Endodermal cell (in vitro differentiated cells): ENCODE data around the gene IL15RA. TPM values are rescaled to one million over a fixed set of nuclear protein-coding genes. Genes with fewer than 3 reads are reported as not detected.

Experiments
- DNase-seq: peaks from one replicate; pipeline ENCODE4 v3.0.0-alpha.2; 2017
- H3K27ac ChIP-seq: 2 replicates; pipeline ENCODE4 v1.5.1; 2013; ENCODE audit warnings: mild to moderate bottlenecking, low read depth, low read length, moderate library complexity
- H3K27me3 ChIP-seq: 2 replicates; pipeline ENCODE4 v1.6.1; 2013; ENCODE audit warnings: mild to moderate bottlenecking, low read length, moderate library complexity; ENCODE audit not compliant: insufficient read depth, control insufficient read depth, poor library complexity, severe bottlenecking
- H3K36me3 ChIP-seq: 2 replicates; pipeline ENCODE4 v1.7.0; 2013; ENCODE audit warnings: mild to moderate bottlenecking, low read length, moderate library complexity; ENCODE audit not compliant: control insufficient read depth, insufficient read depth
- H3K4me1 ChIP-seq: one replicate; pipeline ENCODE4 v1.7.0; 2013; ENCODE audit warnings: low read length; ENCODE audit not compliant: control insufficient read depth, insufficient read depth
- H3K4me3 ChIP-seq: 2 replicates; pipeline ENCODE4 v1.5.1; 2013; ENCODE audit warnings: mild to moderate bottlenecking, low read length, moderate library complexity
- H3K9ac ChIP-seq: 2 replicates; pipeline ENCODE4 v1.6.1; 2013; ENCODE audit warnings: mild to moderate bottlenecking, low read length, moderate library complexity; ENCODE audit not compliant: poor library complexity, severe bottlenecking; ENCODE audit errors: extremely low read depth
- H3K9me3 ChIP-seq: 2 replicates; pipeline ENCODE4 v1.6.1; 2013; ENCODE audit warnings: mild to moderate bottlenecking, low read length, moderate library complexity; ENCODE audit not compliant: control insufficient read depth
- H3K27ac Mint-ChIP-seq: 2 replicates; pipeline ENCODE4 v1.8.0; 2020; ENCODE audit warnings: mixed read lengths
- H3K27me3 Mint-ChIP-seq: 2 replicates; pipeline ENCODE4 v1.8.0; 2021; ENCODE audit warnings: mild to moderate bottlenecking, mixed read lengths; ENCODE audit not compliant: insufficient read depth
- H3K36me3 Mint-ChIP-seq: 2 replicates; pipeline ENCODE4 v1.8.0; 2020; ENCODE audit warnings: low read depth, mixed read lengths
- H3K4me1 Mint-ChIP-seq: 2 replicates; pipeline ENCODE4 v1.8.0; 2020; ENCODE audit warnings: mixed read lengths
- H3K4me3 Mint-ChIP-seq: 2 replicates; pipeline ENCODE4 v1.8.0; 2020; ENCODE audit warnings: mild to moderate bottlenecking, moderate library complexity, mixed read lengths
- H3K9me3 Mint-ChIP-seq: 2 replicates; pipeline ENCODE4 v1.8.0; 2020; ENCODE audit warnings: mild to moderate bottlenecking, mixed read lengths
- WGBS, 2 experiments: methylation state at CpG; one replicate each; pipeline versions ENCODE4 v1.1.5 to v1.1.7; 2013; ENCODE audit warnings: missing lambda C conversion rate in 2 of 2, mixed read lengths in 1 of 2; ENCODE audit not compliant: insufficient coverage in 1 of 2, insufficient read length in 1 of 2; 5-methylcytosine and 5-hydroxymethylcytosine counted together
- total RNA-seq, 2 donors: library from RNA; stranded (reverse); fragmentation: NEBNext Ultra II Directional in 1 of 2; extraction: Animal tissue kit (Norgen Biotek cat#: 25700) in 1 of 2; gene quantifications; 2 replicates in 1 of 2; 3 replicates in 1 of 2; pipeline ENCODE4 v1.2.1, GENCODE V29; 2021
- TF ChIP-seq, protein P1 (sequence below): fragments of 200-600 bp; sonication (generic); conservative IDR thresholded peaks from 2 replicates; pipeline ENCODE4 v1.5.0; 2021; ENCODE audit warnings: antibody characterized with exemption, mild to moderate bottlenecking

Gene IL15RA
- total RNA-seq, 2 donors from 2014 or later: 0.35 to 0.37 TPM

DNA sequence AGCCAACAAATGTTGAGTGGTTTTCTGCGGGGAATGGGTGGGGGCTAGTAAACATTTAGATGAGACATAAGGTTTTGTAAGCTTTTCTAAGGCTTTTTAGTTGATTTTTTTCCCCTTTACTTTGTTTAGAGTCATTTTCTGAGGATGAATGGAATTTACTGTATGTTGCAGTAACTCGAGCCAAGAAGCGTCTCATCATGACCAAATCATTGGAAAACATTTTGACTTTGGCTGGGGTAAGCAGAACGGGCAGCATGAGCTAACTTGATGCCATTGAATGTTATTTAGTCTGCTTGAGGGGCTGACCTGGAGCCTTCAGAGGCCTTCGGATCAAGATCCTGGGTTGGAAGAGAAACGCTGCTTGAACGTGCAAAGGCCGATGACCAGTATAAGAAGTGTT is 50.0 kb downstream of the IL15RA start:
- no peak for DNase-seq
- WGBS, 2 experiments: 94 to 95% methylated on average over 7 to 8 of the region's 8 CpGs
- H3K36me3 ChIP-seq: peaks cover 92% of the 10 kb centered on the region
- Mint-ChIP-seq H3K4me3 (no peak overlapping the region), H3K27ac (no peak overlapping the region), H3K27me3 (no peaks in the 10 kb centered on the region), H3K4me1 (no peaks in the 10 kb centered on the region), H3K36me3 (peaks cover 90% of the 10 kb centered on the region), H3K9me3 (no peaks in the 10 kb centered on the region)
- H3K27ac ChIP-seq: no peak overlapping the region
- H3K4me1 ChIP-seq: no peaks in the 10 kb centered on the region
- no peak overlapping the region for H3K4me3 ChIP-seq
- H3K9ac ChIP-seq: no peak overlapping the region
- TF ChIP-seq, protein P1, sequence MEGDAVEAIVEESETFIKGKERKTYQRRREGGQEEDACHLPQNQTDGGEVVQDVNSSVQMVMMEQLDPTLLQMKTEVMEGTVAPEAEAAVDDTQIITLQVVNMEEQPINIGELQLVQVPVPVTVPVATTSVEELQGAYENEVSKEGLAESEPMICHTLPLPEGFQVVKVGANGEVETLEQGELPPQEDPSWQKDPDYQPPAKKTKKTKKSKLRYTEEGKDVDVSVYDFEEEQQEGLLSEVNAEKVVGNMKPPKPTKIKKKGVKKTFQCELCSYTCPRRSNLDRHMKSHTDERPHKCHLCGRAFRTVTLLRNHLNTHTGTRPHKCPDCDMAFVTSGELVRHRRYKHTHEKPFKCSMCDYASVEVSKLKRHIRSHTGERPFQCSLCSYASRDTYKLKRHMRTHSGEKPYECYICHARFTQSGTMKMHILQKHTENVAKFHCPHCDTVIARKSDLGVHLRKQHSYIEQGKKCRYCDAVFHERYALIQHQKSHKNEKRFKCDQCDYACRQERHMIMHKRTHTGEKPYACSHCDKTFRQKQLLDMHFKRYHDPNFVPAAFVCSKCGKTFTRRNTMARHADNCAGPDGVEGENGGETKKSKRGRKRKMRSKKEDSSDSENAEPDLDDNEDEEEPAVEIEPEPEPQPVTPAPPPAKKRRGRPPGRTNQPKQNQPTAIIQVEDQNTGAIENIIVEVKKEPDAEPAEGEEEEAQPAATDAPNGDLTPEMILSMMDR: no peak
- no peaks in the 10 kb centered on the region for H3K27me3 ChIP-seq
- no peaks in the 10 kb centered on the region for H3K9me3 ChIP-seq

DNA sequence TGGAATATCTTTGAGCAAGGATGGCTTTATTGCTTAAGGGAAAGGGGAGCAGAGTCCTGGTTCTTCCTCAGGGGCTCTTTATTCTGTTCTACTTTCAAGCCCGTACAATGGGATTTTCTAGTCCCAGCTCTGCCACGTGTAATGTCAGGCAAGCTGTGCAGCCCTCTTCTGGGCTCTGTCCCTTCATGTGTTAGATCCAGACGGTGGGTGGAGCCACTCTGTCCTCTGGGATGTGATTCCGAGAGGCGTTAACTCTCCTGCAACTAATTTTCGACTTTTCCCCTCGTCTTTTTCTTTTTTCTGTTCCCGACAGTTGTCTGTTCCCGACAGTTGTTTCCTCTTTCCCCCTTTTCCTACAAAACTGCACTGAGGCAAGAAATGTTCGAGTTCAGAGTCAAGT is 52.5 kb downstream of the IL15RA start:
- peaks cover 92% of the 10 kb centered on the region for H3K36me3 Mint-ChIP-seq
- H3K4me3 ChIP-seq: no peak overlapping the region
- no peaks in the 10 kb centered on the region for H3K27me3 Mint-ChIP-seq
- H3K27me3 ChIP-seq: no peaks in the 10 kb centered on the region
- no peaks in the 10 kb centered on the region for H3K9me3 Mint-ChIP-seq
- no peak overlapping the region for H3K4me3 Mint-ChIP-seq
- TF ChIP-seq, protein P1: no peak
- H3K9me3 ChIP-seq: no peaks in the 10 kb centered on the region
- H3K27ac ChIP-seq: no peak overlapping the region
- no peak overlapping the region for H3K9ac ChIP-seq
- H3K4me1 Mint-ChIP-seq: no peaks in the 10 kb centered on the region
- H3K4me1 ChIP-seq: no peaks in the 10 kb centered on the region
- 87 to 89% methylated on average over 10 of the region's 10 CpGs for WGBS, 2 experiments
- H3K27ac Mint-ChIP-seq: no peak overlapping the region
- no peak for DNase-seq
- H3K36me3 ChIP-seq: peaks cover 91% of the 10 kb centered on the region

DNA sequence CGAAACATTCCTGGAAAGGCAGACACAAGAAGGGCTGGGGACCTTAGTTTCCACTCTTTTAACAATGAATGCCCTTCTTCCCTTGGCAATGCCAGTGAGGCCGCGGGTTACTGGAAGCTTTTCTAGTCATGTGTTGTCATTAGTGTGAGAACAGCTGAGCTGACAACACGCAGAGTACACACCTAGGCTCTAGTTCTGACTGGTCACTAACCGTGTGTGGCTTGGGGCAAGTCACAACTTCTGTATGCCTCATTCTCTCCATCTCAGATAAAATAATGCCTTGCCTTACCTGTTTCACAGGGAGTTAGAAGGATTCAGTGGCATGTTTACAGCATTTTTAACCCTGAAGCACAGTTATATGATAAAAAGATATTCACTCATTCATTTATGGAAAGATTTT is 55.6 kb downstream of the IL15RA start:
- no peaks in the 10 kb centered on the region for H3K4me1 Mint-ChIP-seq
- H3K4me3 Mint-ChIP-seq: no peak overlapping the region
- H3K9me3 Mint-ChIP-seq: no peaks in the 10 kb centered on the region
- WGBS, 2 experiments: 95 to 100% methylated on average over 1 to 5 of the region's 5 CpGs
- H3K9me3 ChIP-seq: no peaks in the 10 kb centered on the region
- H3K4me3 ChIP-seq: no peak overlapping the region
- H3K27me3 ChIP-seq: no peaks in the 10 kb centered on the region
- peaks cover 90% of the 10 kb centered on the region for H3K36me3 Mint-ChIP-seq
- no peaks in the 10 kb centered on the region for H3K27me3 Mint-ChIP-seq
- H3K4me1 ChIP-seq: no peaks in the 10 kb centered on the region
- no peak overlapping the region for H3K27ac ChIP-seq
- DNase-seq: no peak
- TF ChIP-seq, protein P1: no peak
- peaks cover 90% of the 10 kb centered on the region for H3K36me3 ChIP-seq
- no peak overlapping the region for H3K9ac ChIP-seq
- H3K27ac Mint-ChIP-seq: no peak overlapping the region
